Hematopoietic multipotent progenitor cell treated with erythropoietin and hydrocortisone succinate and interleukin-3 and kit ligand, for 15 days (in vitro differentiated cells): ENCODE data around the gene ARHGAP24.
"Not testable (repeated sequence)": the region's sequence is repeated elsewhere in the genome, so short reads cannot be mapped to it uniquely, and the experiment has no call there.

Source experiments
- DNase-seq: peaks from one replicate; pipeline ENCODE4 v3.0.0-alpha.2; 2015; ENCODE audit warnings: low spot score

Gene ARHGAP24

DNA sequence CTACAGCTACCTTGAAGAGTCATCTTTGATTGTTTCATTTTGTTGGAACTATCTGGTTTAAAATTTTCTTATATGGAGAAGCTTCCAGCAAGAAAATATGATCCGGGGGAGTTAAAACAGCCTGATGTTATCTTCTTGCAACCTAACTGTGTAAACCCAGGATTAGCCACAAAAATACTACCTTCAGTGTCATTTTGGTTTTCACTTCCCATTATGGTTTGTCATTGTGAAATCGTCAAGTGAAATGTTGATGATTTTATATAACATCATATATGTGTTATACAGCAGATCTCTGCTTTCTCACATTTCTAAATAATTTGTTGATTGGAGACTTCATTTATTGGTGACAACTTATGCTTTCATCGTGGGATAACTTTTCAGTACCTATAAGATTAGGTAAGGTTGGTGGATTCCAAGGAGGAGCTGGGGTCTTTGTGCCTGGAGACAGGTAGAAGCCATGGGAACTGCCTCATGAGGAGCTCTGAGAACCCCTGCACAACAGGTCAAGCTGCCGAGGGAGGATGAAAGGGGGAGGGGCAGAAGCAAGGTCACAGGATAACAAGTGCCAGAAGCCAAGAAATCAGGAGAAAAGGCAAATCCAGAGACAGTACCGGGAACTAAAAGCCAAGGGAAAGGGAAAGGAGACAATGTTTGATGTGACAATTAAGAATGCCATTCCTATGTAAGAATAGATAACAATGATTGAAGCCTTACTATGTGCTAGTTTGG is 7.2 kb downstream of the ARHGAP24 start:
- DNase-seq = no peak

DNA sequence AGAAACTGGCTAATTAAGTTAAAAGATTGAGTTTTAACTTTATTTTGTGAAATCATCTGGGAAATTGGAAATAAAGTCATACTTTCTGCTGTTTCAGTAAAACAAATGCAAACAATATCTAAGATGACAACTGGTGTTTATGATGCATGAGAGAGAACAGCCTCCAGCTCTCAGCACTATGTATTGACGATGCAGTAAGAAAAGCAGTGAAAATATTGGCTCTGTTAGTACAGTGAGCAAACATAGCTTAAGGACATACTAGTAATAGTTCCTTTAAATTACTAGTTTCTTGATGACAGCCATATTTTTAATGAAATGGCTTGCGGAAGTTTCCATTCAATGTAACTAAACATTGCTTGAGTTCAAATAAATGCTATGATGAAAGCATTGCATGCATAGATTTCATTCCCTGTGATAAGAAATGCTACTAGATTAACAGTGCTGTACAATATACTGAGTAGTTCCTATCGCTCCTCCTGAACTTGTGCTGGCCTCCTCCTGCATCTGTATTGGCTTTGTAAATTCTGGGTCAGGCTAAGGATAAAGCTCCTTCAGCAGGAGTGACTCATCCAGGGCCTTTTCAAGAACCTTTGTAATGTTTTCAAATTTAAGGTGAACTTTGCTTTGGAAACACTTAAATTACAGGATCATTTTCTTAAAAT is 11.6 kb downstream of the ARHGAP24 start:
- no peak for DNase-seq

DNA sequence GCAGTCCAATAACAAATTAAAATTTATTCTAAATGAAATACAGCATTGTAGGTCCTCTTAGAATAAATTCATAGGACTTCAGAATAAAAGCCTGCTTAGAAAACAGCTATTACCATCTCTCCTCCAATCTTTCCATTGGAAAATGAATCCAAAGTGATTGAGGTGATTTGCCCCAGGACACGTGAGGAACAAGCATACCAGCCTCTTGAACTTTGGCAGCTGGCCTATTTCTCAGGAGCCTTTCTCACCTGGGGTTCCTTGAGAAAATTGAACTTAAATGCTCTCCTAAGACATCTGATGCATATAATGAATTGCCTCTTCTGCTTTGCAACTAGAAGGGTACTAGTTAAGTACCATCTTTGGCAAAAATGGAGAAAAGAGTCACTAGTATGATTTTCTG is 13.5 kb downstream of the ARHGAP24 start:
- DNase-seq = no peak

DNA sequence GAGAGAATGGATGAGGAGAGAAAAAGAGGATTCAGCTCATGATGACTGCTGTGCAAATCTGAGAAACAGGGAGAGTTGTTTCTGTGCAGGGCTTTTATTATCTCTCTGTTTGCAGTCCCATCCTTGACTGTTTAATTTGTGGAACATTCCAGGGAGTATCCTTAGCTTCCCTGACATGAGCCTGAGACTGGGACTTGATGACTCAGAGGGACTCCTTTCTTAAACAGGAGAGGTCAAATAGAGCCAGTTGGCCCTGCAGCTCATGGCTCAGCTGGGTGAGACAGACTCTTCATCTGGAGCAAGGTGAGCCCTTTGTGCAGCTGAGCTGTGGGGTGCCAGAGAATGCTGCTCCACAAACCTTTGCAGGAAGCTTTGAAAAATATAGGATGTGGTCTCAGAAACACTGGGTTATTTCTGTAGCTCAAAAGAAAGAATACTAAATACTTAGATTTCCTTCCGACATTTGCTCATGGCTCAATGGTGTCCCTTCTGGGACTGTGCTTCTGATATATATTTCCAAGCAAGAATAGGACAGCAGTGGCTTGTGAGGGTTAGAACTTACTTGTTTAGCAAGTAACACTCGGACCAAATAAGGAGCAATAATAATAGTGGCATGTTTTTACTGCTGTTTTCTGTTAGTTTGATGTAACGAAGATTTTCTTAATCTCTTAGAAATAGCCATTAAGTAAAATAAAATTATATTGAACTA is 14.5 kb downstream of the ARHGAP24 start:
- DNase-seq = no peak

DNA sequence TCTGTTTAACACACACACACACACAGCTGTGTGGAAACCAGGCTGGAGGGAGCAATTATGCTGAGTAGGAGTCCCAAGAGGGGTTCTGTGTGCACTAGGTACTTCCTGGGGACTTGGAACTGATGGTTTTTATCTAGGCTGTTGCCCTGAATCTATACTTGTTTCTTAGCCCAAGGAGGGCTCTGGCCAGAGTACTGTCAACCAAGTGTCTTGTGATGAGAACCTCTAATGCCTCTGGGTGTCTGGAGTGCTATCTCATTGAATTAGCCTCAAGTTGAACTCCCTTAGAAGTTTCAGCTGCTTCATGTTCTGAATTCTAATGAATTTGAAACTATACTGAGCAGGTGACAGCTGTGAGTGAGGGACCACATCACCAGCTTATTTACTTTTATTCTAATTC is 16.6 kb downstream of the ARHGAP24 start:
- DNase-seq = no peak

DNA sequence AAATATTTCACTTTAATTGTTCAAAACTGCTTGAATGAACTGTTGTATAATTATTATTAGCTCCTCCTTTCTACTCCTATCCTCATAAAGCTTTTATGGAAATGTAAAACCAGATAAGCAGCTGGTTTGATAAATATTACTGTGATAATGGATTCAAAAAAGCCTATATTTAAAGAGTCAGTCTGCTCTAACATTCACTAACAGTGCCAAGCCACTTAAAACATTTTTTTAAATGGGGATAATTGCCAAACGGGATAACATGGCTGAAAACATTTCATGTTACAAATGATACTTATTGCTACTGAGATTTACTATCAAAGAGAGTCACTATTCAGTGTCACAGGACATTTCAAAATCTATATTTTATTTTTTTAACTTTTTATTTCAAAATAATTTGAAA is 17.4 kb downstream of the ARHGAP24 start:
- no peak for DNase-seq

DNA sequence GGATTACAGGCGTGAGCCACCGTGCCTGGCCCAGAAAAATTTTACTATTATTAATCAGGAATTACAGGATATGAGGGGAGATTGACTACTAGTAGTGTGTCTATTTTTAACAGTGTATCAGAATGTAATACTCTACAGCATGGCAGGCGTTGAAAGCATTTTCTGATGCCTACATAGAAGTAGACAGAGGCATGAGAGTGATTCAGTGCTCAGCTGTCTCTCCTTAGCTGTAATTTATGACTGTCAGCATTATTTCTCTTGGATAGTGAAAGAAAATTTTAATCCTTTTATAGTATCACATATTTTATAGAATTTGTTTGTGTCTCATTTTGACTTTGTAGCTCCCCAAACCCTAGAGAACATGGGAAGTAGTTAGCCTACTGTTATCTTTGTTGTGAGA is 20.7 kb downstream of the ARHGAP24 start:
- no peak for DNase-seq

DNA sequence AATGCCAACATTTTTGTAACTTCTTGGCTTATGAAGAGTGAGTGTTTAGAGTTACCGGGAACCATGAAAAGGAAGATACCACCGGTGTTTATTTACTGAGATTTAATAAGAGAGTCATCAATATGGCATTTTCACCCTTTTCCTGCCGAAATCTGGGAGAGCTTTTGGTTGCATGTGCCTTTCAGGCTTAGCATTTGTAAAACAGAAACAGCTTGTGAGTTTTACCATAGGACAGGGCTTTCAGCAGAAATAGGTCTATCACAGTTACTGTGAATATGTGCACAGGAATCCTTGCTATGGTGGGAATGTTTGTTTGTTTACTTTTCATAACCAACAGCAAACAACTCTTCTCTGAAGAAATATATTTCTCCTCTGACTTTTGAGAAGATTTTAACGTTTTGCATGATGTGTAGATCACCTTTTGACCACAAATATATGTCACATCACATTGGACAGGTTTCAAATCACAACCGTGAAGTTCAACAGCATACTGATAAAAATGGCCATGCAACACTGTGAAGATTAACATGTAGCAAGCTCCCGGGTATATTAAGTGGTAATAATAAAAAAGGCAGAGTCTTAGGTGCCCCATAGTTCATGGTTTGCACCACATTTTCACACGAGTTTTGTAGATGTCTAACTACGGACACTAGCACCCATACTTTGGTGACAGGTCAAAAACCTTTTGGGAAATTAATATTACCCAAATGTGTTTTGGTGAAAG is 21.3 kb downstream of the ARHGAP24 start:
- no peak for DNase-seq

DNA sequence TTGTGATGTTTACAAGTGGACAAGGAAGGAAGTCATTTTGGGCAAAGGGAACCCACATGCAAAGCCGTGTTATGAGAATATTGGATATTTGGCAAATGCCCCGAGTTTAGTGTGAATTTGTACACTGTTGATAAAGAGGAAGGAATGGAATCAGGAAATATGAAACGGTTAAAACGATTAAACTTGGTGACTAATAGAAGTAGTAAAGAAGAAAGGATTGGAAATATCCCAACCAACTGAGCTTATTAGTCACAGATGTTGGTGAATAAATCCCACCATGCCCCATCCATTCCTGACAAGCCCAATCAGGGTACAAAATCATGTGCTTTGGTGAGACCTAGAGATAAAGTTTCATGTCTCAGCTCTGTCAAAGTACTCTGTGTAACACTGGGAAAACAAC is 22.0 kb downstream of the ARHGAP24 start:
- no peak for DNase-seq

DNA sequence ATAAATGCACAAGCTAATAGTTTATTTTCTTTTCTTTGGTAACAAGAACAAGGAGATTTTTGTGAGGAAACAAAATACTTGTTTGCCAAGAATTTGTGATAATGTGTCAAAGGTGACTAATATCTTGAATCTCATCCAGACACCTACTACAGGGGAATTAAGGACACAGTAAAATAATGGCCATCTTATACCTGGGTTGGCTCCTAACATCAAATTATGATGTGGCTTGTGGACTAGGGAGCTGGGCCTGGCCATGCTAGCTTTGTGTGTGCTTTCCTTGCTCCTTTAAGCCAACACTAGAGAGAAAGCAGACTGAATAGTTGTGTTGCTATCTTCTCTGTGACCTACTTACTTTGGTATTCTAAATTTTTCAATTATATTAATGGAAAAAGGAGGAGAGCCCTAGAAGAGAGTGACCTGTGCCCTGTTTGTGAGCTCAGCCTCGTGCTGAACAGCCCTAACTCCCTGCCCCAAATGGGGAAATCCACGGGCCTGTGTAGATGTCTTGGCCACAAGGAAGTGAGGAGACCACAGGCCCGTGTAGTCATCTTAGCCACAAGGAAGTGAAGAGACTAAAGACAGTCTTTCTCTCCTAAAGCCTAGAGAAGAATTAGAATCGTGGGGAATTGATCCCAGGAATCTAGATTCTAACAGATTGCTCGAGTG is 23.3 kb downstream of the ARHGAP24 start:
- no peak for DNase-seq

DNA sequence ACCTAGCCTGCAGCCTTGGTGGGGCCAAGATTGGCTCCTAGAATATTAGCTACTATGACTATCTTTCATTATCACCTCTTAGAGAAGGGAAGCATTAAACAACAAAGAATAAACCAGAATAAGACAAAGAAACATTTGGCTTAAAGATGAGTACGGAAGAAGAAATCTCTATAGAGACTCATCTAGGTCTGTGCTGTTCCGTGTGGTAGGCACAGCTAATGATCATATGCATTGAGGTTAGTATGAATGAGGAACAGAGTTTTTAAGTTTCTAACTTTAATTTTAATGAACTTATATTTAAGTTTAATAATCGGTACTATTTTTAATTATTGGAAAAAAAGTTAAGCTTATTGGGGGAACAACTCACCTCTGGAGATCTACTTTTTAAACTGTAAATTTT is 24.6 kb downstream of the ARHGAP24 start:
- no peak for DNase-seq

DNA sequence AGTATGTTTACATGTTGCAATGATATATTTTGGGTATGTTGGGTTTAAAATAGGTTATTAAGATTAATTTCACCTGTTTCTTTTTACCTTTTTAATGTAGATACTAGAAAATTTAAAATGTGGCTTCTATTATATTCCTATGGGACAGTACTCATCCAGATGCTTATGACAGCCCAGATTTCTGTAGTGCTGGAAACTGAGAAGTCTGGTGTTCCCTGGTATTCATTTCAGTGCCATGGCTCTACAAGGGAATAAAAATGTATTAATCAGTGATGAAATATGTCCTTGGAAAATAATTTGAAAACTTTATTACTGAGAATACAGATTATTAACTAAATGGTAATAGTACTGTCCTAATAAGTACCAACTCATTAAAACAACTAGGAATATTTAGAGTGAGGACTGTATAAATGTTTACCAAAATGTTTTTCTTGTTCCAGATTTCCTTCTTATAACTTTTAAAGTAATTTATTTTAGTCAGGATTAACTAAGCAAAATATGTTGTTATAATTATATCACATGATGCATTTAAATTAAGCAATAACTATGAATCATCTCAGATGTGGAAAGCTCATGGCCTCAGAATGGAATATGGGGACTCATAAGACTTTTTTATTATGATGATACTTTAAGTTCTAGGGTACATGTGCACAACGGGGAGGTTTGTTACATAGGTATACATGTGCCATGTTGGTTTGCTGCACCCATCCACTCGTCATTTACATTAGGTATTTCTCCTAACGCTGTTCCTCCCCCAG is 25.3 kb downstream of the ARHGAP24 start:
- DNase-seq = no peak

DNA sequence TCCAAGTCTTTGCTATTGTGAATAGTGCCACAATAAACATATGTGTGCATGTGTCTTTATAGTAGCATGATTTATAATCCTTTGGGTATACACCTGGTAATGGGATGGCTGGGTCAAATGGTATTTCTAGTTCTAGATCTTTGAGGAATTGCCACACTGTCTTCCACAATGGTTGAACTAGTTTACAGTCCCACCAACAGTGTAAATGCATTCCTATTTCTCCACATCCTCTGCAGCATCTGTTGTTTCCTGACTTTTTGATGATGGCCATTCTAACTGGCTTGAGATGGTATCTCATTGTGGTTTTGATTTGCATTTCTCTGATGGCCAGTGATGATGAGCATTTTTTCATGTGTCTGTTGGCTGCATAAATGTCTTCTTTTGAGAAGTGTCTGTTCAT is 26.2 kb downstream of the ARHGAP24 start:
- DNase-seq = not testable (repeated sequence)

DNA sequence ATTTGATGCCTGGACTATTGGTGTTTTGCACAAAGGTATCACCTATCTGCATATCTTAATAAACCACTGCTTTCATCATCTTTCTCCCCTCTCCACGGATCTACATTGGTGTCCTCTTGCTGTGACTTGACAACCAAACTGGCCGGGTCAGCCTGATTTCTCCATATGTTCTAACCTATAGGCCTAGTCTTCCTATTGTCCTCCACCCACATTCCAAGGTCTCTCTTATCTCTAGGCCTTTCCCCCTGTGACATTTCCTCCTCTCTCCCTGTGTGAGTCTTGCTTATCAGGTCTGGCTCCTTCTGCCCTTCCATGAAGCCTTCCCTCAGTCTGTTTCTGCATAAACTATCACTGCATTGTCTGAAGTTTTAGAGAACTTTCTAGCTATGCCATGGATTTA is 33.7 kb downstream of the ARHGAP24 start:
- DNase-seq = no peak

DNA sequence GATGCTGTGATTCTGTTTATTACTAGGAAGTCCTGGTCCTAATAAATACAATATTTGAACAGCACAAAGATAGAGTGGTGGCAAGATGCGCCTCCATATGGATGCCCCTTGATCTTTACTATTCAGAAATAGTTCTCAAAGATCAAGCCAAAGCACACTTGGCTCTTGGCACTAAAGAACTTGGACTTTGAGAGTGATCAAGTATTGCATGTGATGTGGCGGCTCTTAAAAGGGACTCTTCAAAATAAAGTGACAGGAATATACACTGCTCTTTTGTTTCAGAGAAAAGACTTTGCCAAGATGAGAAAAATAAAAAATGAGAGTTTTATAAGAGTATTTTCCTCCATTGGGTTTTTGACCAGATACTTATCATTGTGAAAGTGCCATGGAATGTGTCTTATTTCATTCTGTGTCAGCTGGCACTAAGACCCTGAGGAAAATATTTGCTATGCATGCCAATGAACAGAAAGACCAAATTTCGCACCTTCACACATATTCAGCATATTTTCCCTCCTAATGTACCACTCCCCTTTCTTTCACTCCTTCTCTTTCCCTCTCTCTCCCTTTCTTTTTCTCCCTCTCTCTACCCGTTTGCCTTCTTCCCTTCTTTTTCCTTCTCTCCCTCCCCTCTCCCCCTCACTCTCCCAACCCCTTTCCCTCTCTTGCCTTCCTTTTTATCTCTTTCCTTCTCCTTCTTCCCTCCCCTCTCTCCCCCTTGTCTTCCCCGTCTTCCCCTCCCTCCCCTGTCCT is 35.1 kb downstream of the ARHGAP24 start:
- no peak for DNase-seq

DNA sequence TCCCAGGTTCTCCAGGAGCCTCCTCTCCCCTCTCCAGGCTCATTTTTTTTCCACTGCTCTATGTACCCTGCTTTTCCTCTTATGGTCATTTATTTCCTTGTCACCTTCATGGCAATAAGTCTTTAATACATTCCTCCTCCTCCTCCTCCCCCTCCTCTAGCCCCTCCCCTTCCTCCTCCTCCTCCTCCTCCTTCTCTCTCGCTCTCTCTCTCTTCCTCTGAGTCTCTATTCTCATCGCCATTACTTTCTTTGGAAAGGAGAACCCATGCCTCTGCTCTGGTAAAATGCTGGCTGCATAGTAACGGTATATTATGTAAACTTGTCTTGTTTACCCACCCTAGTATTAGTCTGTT is 35.7 kb downstream of the ARHGAP24 start:
- DNase-seq = no peak

DNA sequence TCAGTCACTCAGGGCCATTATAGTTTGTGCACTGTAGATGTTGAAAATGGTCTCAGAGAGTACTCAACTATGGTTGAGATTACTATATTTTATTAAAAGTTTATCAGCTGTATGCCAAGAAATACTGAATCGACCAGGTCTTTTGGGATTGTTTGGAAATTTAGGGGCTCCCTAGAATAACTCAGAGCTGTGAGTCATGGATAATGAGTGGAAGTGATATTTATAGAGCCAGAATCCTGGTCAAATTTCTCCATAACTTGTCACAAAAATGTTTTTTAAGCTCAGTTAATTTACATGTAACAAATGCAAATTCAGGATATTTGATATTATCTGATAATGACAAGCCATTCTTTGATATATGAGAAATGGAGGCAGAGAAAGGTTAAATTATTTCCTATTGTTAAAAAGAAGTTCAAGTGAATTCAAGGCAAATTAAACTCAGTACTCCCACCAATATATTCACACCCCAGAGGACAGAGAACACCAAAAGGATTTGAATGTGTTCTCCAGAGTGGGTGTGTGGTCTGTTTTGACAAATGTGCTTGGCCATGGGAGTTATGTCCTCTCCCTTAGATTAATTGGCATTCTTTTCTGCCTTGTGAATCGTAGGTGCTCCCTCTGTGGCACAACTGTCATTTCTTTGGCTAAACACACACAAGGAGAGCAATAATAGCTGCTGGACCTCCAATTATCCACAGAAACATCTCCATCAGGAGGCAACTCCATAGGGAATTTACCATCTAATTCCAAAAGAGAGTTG is 37.7 kb downstream of the ARHGAP24 start:
- no peak for DNase-seq

DNA sequence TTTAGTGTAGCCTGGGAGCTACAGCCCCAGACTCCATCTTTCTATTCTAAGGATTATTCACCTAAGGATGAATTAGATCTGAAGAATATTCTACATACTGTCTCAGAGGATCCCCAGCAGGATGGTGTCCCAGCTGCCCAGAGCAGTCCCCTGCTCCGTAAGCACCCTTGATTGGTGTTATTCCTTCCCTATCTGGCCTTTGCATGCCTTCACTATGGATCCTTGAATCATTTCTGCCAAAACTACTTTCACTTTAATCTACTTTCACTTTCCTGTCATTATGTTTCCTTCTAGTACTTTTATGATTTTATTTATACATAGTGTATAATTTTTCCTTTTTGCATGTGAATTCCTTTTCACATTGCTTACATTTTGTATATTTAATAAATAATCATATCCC is 39.2 kb downstream of the ARHGAP24 start:
- no peak for DNase-seq

DNA sequence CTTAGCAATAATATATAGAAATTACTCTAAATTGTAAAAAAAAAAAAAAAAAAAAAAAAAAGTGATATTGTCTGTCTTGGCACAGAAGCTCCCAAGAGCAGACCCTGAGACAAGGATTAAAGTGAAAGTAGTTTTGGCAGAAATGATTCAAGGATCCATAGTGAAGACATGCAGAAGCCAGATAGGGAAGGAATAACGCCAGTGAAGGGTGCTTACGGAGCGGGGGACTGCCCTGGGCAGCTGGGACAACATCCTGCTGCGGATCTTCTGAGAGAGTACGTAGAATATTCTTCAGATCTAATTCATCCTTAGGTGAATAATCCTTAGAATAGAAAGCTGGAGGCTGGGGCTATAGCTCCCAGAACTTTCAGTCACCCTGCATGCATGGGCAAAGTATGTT is 39.8 kb downstream of the ARHGAP24 start:
- no peak for DNase-seq

DNA sequence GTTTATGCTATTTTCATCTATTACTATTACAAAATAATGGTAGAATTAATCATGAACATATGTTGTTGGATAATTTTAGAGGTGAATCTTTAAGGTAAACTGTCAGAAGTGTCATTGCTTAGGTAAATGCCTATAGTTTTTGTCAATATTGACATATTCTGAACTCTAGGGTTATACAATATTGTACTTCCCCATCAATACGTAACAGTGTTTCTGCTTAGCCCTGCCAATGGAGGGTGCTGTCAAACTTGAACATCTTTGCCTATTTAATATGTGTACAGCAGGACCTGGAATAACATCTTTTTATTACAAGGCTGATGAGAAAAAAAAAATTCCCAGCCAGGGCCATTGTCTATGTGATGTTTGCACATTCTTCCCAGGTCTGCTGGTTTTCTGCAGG is 40.8 kb downstream of the ARHGAP24 start:
- no peak for DNase-seq
